Measurements from ENCODE around the gene DMKN.

DMKN gene

DNA sequence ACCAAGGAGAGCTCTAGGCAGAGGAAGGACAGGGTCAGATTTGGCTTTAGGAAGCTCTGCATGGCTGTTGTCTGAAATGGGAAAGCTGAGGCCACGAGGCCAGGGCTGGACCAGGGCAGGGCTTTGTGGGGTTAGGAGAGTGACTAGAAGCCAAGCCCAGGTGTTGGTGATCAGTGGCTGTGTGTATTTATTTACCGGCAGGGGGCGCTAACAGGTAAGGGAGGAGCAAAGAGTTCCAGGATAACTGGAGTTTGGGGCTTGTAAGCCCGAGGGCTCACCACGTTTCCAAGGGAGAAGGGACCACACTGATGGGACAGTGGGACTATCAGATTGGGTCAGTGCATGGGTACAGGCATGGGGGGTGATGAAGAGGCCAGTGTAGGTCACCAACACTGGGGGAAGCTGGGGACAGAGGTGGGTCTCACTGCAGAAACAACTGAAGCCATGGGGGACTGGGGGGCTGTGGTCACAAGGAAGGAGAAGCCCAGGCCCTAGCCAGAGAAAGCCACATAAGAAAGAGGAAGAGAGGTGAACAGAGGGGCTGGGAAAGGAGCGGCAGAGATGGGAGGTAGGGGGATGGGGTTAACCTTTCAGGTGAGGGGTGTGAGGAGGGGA is 35.8 kb upstream of the DMKN start:
- peak; percentile 77 for DNase-seq (ENCODE audit: low spot score)

DNA sequence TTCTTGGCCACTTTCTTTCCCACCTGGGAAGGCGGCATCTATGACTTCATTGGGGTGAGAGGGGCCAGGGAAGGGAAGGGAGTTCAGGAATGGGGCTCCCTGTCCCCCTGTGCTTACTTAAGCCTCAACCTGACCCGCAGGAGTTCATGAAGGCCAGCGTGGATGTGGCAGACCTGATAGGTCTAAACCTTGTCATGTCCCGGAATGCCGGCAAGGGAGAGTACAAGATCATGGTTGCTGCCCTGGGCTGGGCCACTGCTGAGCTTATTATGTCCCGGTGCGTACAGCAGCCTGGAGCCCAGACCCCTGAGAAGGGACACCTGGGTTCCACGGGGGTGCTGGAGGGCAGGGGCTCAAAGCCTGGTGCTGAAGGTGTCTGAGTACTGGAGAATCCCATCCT is 33.1 kb upstream of the DMKN start:
- DNase-seq (ENCODE audit: low spot score): no peak

DNA sequence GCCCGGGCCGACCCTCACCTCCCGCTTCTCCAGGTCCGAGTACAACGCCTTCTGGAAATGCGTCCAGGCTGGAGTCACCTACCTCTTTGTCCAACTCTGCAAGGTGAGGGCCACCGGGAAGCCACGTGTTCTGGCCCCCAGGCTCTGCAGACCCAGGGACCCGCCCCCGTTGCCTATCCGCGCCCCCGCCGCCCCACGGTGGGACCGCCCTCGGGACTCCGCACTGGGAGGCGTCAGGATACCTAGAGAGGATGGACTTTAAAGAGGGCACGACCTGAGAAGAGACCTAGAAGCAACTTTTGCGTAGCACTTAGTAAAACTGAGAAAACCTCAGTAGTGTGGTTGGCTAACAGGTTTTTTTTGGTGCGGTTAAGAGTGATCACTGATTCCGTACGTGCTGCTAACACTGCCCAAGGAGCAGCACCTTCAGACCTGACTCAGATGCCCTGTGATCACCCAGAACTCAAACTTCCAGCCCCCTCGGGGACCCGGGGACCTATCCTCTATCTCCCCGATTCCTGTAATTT is 32.5 kb upstream of the DMKN start:
- peak; percentile 18 for DNase-seq (ENCODE audit: low spot score)

DNA sequence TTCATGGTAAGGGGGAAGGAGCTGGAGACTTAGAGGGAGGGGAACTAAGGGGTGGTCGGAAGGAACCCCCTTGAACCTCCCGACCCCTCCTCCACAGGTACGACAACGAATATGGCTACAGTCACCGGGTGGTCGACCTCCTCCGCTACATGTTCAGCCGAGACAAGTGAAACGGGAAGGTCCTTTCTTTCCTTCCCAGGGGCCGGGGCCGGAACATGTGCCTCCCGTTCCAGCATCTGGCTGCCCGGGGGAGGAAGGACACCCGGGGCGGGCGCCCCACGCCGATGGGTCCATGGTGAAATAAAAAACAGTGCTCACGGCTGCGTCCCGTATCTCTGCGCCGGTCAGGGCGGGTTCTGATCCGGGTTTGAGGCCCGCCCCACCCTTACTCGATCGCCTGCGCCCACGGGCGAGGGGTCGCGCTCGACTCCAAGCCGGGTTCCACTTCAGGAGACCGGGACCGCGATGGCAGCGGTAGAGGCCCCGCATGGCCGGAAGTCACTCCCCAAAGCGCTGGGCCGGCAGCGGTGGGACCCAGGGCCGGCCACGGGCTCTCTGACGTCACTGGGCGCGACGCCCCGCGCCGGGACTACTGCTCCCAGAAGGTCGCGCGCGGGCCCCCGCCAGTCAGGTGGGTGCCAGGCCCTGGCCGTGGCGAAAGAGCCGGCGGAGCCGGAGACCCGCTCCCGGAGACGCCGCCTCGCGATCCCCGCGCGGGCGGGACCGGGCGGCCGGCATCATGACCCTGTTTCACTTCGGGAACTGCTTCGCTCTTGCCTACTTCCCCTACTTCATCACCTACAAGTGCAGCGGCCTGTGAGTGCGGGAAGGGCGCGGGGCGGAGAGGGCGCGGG is 31.8 kb upstream of the DMKN start, which contains the start of gene TMEM147:
TSS of gene TMEM147 (plus strand) at position 626 of the 854 bp plus-strand sequence. CDS start at position 740, 114 bp downstream.
- DNase-seq (ENCODE audit: low spot score): peak; percentile 89

DNA sequence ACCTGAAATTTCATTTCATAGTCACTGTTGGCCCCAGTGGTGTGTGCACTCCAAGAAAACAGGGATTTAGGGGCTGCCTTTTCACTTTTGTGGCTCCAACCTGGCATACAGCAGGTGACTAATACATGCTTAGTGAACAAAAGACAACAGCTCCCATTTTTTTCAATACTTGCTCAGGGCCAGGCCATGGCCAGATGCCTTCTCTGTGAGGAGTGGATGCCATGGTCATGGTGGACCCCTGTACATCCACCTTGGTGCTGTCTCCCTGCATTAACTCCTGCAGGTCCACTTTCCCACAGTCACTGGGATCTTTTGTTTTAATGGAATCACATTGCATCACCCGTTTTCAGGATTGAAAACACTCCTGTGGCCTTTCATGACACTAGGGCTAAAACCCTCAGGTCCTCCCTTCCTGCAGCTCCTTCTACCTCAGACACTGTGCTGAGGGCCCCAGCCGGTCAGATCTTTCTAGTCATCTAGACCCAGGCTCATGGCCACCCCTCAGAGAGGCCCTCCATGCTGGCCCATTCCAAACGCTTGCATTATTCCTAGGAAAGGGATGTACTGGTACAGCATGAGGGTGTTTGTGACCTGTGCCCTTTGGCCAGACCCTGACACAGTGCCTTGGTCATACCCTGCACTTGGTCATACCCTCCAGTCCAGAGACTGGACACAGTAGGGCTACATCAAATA is 30.8 kb upstream of the DMKN start:
- no peak for DNase-seq (ENCODE audit: low spot score)

DNA sequence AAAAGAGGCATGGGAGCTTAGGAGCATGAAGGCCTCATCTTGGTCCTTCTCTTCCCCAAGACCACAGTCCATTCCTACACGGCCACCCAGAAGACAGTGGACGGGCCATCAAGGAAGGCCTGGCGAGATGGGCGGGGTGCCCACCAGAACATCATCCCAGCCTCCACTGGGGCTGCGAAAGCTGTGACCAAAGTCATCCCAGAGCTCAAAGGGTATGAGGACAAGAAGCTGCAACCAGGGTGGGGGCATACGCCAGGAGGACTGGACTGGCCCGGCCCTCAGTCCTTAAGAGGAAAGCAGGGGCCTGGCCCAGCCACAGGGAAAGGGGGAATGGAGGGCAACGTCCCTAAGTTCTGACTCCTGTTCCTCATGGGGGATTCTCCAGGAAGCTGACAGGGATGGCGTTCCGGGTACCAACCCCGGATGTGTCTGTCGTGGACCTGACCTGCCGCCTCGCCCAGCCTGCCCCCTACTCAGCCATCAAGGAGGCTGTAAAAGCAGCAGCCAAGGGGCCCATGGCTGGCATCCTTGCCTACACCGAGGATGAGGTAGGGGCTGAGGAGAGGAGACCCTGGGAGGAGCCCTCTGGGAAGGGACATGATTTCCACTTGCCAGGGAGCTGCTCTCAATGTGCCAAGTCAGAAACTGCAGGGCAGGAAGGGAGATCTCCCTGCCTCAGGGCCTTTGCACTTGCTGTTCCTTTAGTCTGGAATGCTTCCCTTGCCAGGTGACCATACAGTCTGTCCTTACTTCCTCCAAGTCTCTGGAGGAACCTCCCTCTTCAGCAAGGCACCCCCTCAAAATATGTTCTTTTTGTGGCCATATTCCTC is 30.0 kb upstream of the DMKN start:
- DNase-seq (ENCODE audit: low spot score): no peak

DNA sequence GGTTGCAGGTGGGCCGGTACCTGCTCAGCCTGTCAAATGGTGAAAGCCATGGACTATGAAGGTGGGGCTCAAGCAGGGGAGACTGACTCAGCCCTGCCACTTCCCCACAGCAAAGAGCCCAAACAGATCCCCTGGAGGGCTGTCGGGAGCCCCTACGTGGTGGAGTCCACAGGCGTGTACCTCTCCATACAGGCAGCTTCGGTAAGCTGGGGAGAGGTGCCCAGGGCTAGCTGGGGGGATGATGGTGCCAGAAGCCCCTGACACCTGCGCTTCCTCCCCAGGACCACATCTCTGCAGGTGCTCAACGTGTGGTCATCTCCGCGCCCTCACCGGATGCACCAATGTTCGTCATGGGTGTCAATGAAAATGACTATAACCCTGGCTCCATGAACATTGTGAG is 28.8 kb upstream of the DMKN start:
- no peak for DNase-seq (ENCODE audit: low spot score)

DNA sequence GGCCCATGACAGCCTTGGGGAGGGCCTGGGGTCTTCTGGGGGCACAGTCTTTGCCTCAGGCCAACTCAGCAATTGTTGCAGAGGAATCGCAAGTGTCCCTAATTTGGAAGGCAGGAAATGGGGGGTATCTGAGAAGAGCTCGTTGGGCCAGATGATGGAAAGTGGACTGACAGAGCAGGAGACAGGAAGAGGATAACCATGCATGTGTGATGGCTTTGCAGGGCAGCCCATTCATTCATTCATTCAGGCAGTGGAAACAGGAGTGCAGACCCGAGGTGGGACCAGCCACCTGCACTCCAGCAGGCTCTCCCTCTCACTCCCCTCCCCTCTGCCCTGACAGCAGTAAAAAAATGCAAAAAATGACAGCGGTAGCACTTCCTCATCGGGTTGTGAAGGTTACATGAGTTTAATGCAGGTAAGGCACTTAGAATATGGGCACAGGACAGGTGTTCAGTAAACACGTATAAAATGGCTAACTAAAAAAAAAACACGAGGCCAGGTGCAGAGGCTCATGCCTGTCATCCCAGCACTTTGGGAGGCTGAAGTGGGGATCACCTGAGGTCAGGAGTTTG is 27.0 kb upstream of the DMKN start:
- DNase-seq (ENCODE audit: low spot score): no peak

DNA sequence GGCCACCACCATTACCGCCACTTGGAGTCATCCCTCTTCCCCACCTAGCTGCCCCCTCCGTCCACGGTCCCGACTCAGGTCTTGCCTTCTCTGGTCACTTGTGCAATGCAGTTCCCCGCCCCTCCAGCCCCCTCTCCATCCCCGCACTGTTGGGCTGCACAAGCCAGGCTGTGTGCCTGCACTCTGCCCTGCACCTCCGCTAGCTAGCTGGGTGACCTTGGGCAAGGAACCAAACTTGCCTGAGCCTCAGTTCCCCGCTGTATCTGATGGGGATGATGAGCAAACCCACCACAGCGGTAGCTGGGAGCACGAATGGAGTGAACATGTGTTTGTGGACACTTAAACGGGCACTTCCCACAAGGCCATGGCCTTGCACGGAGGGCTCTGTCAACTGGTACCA is 26.4 kb upstream of the DMKN start:
- DNase-seq (ENCODE audit: low spot score): no peak

DNA sequence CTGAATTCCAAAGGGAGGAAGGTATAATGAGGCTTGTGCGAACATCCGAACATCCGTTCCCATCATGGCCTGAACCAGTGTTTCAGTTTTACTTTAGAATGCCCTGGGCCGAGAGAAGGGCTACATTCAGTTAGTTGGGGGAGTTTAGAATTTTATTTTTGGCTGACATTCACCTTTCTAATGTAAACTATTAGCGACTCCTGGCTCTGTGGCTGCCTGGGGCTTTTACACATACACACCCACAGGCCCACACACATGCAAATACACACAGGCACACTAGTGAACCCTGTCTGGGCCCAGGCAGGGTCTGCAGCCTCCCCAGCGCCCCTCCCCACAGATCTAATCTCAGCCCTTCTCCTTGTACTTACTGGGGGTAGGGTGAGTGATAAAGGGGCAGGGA is 25.9 kb upstream of the DMKN start:
- DNase-seq (ENCODE audit: low spot score): no peak

DNA sequence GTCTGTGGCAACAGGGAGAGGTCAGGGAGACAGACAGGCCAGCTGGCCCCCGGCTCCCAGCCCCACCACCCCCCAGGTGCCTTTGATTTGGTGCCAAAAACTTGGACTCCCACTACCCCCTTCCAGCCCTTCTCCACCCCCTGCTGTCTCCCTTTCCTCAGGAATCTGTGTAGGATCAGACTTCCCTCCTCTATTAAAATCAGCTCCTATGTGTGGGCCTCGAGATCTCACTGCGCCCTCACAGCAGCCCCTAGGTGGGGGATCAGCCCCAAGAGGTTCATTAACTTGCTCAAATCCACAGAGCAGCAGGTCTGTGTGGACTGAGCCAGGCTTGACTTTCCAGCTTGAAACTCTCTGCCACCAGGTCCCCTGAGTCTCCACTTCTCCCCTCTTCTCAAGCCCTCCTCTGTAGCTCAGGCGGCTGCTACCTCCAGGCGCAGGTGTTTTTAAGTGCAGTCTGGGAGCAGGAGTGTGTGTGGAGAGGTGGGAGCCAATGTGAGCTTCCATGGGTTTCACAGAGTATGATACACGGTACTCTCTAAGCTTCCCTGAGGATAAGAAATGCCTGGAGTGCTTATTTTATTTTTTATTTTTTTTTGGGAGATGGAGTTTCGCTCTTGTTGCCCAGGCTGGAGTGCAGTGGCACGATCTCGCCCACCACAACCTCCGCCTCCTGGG is 21.5 kb upstream of the DMKN start:
- no peak for DNase-seq (ENCODE audit: low spot score)

DNA sequence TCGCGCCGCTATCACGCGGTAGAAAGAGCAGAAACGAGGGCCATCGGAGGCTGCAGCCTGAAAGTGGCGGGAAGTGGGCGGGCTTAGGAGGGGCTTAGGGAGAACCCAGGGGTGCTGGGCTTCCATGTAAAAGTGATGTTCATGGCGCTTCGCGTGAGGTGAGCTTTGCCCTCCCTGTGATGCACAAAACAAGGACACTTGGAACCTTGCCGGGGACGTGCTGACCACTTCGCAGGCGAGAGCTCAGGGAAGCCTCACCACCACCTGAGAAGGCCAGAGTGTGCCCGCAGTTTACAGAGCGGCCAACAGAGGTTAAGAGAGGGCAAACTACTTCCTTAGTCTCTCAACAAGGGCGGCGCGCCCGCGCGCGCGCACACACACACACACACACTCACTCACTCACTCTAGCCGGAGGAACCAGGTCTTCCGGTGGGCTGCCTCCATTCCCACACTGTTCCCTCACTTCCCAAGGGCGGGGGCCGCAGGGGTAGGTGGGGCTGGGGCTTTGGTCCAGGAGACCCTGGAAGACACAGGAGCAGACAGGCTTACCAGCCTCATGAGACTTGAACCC is 20.5 kb upstream of the DMKN start:
- DNase-seq (ENCODE audit: low spot score): no peak

- DNase-seq (ENCODE audit: low spot score): no peak
Measured at GRCh38 chr19:35533201-35533821, 19.9 kb upstream of the DMKN start, which contains the start of gene GAPDHS. TSS of gene GAPDHS (plus strand) at chr19:35533456. CDS start at chr19:35533528, 72 bp downstream.

DNA sequence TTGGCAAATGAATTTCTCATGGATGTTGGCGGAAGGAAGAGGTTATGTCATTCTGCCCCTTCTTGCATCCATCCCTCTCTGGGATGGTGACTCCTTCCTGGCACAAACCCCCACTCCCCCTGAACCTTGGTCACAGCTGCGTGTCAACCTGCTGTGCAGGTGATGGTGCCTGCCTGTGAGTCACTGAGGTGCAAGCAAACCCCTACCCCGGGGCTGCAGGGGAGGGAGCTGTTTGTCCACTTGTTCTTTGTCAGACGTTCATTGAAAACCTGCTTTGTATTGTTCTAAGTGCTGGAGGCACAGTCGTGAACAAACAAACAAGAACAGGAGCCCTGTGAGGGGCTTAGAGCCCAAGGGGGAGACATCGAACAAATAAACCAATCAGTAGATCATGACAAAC is 17.8 kb upstream of the DMKN start:
- no peak for DNase-seq (ENCODE audit: low spot score)

- no peak for DNase-seq (ENCODE audit: low spot score)
Measured at GRCh38 chr19:35529241-35530218, 16.1 kb upstream of the DMKN start.

- no peak for DNase-seq (ENCODE audit: low spot score)
Measured at GRCh38 chr19:35528218-35529038, 15.0 kb upstream of the DMKN start, which contains the start of gene SBSN. TSS of gene SBSN (minus strand) at chr19:35528311. CDS start at chr19:35528281, 30 bp downstream.

GRCh38 chr19:35525873-35526272 is 12.4 kb upstream of the DMKN start:
- no peak for DNase-seq (ENCODE audit: low spot score)
